Neural progenitor cell (in vitro differentiated cells): ENCODE results near the gene PUM2.

Experiments used
- CTCF ChIP-seq: fragments of 200-600 bp; sonication (generic); IDR thresholded peaks from 2 replicates; pipeline ENCODE4 v1.5.1; 2017; ENCODE audit warnings: antibody characterized with exemption, mild to moderate bottlenecking
- EZH2 ChIP-seq: fragments of 200-600 bp; sonication (generic); IDR thresholded peaks from 2 replicates; pipeline ENCODE4 v1.6.1; 2017; ENCODE audit warnings: antibody characterized with exemption, mild to moderate bottlenecking, moderate library complexity

GRCh38 chr2:20205069-20205468, 145.6 kb downstream of the PUM2 start:
- no peak for TF ChIP-seq CTCF
- TF ChIP-seq EZH2, result no peak
